Activated gamma-delta T cell treated with Interleukin-2 at 50 U/mL for 16 hours (primary cell): ENCODE data around the gene SCN9A.
"Not testable (repeated sequence)": the region's sequence is repeated elsewhere in the genome, so short reads cannot be mapped to it uniquely, and the experiment has no call there.

ENCODE experiments used
- DNase-seq: peaks from one replicate; pipeline ENCODE4 v3.0.0-alpha.2; 2020

SCN9A gene

DNA sequence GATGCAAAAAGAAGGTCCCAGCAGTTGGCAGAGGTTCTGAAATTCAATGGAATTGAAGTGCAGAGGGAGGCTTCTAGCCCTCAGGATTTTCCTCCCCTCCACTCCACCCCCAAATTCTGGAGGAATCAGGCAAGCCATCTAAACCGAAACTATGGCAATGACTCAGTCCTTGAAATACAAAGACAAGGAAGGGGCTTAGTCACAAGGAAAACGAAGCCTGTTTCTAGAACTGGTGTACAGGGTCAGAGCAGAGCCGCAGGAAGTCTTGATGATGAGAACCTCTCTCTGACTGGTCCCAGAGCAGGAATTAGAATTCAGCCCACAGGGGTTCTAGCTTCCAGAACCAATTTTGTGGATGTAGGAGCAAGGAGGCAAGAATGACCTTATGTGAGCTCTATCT lies 136.2 kb downstream of the SCN9A start:
- no peak for DNase-seq

DNA sequence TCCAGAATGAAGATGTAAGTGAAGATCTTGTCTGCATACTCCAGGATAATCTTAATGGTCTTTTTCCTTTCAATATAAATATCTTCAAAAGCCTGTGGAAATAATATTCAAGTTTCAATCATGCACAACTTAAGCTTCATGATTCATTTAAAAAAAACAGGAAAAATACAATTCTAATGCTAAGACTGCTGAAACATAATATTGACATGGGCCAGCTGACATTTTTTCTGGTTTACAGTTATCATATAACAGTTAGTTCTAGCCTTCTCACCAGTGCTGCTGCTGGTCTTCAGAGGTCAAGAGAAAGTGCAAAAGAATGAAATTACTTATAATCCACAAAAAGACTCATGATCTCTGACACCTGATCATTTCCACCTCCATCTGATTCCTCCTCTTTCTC lies 137.6 kb downstream of the SCN9A start:
- DNase-seq = no peak

DNA sequence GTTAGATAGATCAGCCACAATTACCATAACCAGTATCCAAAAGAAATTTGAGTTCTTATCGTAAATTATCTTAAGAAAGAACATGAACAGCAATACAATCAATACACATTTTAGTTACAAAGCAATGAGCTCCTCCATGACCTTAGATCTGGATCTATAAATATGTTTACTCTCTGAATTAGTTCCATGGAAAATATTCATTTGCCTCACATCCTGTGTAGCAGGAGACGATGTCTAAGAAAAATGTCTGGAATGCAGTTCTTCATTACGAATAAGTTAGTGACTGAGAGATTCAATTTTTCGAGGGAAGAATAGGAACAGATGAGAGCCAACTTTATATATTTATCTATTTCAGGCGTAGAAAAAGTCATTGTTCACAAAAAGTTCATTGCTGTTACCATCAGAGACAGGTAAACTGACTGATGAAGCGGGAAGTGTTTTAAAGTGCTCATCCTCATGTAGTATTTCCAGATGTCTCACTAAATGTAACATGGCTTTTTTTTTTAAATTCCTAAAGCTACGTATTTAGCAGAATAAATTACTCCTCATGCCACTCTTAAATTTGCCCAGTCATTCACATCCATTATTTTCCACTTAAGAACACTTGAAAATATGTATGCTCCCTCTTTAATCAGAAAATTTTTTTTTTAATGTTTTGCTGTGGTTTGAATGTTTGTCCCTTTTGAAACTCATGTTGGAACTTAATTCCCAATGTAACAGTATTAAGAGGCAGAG lies 141.5 kb downstream of the SCN9A start:
- DNase-seq = no peak

DNA sequence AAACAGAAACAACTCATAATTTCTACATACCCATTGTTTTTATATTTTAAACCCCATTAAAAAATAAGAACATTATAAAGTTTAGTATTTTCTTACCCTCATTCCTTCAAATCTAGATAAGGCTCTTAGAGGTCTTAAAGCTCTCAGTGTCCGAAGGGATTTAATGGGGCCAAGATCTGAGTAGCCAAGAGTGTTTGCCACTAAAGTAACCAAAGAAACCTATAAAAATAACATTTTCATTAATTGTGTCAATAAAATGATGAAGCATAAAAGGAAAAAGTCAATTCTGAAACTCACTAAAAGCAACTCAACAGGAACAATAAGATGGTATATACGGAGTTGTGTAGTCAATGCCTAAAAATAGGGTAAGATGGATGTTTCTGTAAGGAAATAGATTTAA lies 142.5 kb downstream of the SCN9A start:
- no peak for DNase-seq

DNA sequence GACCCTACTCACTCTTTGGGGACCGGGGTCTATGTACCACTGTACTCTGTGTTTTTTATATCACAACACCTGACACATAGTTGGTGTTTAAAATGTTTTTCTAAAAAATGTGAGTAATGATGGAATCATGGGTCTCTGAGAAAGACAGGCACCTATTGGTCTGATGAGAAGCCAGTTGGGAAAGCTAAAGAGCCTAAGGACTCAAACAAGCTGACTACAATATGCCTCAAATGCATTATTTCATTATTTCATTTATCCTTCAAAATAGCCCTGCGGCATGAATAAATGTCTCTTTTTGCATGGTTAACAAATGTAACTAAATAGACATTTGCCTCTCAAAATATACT lies 145.0 kb downstream of the SCN9A start:
- DNase-seq = no peak

DNA sequence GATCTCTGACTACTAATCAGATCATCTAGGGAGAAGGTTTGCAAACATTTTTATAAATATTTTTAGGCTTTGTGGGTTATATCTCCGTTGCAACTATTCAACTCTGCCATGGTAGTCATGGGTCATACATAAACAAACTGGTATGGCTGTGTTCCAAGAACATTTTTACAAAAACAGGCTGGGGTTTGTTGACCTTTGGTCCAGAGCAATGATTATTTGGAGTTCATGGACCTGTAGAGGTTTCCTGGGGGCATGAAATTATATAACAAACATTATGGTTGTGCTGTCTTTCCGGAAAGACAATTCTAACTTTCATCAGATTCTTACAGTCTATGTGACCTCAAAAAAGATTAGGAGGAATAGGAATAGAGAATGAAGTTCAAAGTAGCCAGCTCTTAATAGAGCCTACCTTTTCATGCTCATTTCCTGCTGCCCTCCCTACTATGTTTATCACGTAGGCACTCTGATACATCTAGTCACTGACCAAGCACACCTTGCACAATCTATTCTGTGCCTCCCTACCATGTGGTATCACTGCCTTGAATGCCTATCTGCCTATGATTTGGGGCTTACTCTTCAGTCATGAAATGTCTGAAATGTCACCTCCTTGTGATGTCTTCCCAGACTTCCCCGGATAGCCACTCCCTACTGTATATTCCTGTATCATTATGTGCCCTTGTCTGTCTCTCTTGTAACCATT lies 145.6 kb downstream of the SCN9A start:
- no peak for DNase-seq

DNA sequence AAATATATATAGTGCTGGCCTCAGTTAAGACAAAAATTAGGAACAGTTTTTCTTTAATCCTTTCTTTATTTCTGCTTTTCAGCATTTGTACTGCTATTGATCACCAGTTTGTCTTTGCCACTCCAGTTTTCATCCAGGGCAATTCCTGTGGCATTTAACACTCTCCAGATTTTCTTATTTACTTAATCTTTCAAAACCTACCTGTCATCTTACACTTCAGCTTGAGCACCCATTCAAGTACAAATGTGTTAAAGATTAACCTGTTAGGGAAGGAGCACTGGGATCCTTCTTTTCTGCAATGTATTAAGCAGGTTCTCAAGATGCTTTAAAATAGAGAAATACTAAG lies 146.1 kb downstream of the SCN9A start:
- DNase-seq = no peak

DNA sequence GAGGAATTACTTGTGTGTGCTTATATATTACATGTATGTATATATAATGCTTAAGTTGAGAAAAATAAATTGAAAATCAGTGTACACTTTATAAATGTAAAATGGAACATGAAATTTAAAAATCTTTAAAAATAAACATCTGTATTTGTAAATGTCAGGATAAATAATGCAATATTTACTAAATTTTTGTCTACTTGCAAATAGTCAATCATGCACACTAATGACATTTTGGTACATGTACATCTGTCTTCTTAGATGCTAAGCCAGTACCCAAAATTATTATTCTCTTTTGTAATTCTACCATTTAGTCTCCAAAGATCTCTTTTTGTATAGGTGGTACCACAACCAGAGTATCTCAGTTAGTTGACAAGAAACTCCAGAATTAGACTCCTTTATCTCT lies 151.5 kb downstream of the SCN9A start:
- no peak for DNase-seq

DNA sequence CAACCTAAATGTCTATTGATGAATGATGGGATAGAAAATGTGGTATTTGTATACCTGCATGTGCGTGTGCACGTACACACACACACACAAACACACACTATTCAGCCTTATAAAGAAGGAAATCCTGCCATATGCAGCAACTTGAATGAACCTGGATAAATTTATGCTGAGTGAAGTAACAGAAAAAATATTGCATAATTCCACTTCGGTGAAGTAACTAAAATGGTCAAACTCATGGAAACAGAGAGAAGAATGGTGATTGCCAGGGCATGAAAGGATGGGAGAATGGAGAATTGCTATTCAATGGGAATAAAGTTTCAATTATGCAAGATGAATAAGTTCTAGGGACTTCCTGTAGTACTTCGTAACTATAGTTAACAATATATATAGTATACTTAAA lies 152.4 kb downstream of the SCN9A start:
- DNase-seq = no peak

DNA sequence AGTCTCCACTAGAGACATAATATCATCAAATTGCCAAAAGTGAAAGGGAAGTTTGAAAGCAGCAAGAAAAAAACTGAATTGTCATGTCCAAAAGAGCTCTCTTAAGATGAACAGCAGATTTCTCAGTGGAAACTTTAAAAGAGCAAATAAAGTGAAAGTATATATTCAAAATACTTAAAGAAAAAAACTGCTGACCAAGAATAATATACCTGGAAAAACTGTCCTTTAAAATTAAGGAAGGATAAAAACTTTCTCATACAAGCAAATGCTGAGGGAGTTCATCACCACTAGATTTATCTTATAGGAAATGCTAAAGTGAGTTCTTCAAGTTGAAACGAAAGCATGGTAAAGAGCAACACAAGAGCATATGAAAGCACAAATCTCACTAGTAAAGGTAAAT lies 164.7 kb downstream of the SCN9A start:
- no peak for DNase-seq

DNA sequence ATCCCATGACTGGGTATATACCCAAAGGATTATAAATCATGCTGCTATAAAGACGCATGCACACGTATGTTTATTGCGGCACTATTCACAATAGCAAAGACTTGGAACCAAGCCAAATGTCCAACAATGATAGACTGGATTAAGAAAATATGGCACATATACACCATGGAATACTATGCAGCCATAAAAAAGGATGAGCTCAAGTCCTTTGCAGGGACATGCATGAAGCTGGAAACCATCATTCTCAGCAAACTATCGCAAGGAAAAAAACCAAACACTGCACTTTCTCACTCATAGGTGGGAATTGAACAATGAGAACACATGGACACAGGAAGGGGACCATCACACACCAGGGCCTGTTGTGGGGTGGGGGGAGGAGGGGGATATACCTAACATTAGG lies 165.8 kb downstream of the SCN9A start:
- DNase-seq = not testable (repeated sequence)

DNA sequence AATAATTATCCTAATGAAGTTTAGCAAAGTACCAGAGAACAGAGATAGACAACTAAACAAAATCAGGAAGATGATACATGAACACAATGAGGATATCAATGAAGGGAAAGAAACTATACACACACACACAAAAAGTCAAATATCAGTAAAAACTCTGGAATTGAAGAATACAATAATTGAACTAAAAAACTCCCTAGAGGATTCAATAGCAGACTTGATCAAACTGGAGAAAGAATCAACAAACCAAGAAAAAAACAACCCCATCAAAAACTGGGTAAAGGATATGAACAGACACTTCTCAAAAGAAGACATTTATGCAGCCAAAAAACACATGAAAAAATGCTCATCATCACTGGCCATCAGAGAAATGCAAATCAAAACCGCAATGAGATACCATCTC lies 166.4 kb downstream of the SCN9A start:
- DNase-seq = not testable (repeated sequence)

DNA sequence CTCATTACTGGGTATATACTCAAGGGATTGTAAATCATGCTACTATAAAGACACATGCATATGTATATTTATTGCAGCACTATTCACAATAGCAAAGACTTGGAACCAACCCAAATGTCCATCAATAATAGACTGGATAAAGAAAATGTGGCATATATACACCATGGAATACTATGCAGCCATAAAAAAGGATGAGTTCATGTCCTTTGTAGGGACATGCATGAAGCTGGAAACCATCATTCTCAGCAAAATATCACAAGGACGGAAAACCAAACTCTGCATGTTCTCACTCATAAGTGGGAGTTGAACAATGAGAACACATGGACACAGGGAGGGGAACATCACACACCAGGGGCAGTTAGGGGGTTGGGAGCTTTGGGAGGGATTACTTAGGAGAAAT lies 169.6 kb downstream of the SCN9A start:
- not testable (repeated sequence) for DNase-seq

DNA sequence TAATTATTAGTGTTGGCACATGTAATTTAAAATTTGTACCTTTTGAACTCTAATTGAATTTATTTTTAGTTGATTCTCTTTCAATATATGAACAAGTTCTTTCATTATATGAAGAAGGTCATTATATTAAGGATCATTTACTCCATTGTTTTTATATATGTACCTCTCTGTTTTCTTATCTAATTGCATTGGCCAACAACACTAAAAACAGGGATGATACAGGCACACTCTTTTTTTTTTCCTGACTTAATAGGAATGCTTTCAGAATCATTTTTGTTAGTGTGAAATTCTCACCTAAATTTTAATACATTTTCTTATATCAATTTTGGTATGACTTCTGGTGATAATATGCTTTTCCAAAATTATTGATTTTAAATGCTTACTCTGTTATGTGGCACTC lies 173.0 kb downstream of the SCN9A start:
- no peak for DNase-seq

DNA sequence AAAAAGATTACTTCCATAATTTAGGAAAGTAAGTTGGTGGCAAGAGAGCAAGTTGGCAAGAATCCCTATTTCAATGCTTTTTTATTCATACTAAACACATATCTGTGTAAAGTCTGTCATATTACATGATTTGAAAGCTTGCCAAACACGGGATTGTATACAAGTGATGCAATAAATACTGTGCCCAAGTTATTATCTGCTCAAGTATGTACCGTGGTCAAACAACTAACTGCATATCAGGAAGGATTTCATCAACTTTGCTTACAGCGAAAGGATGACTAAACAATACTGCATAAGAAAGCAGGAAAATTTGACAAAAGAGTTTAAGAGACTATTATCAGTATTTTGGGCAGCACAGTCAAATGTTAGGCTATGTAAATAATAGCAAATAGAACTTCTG lies 178.3 kb downstream of the SCN9A start:
- DNase-seq = no peak

DNA sequence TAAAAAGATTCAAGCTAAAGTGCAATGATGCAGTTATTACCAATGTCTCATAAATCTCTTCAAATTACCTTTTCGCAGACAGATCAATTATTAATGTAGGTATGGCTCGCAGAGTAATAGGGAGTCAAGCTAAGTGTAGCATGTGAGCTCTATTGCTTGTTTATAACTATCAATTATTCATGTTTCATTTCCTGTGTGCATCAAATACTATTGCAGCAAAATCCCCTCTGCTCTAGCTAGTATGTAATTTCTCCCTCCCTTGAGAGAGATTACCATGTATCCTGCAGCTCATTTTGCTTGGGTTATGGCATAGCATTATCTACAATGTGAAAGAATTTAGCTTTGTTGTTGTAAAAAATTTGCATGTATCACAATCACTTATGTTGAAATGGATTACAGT lies 182.3 kb downstream of the SCN9A start:
- DNase-seq = no peak

DNA sequence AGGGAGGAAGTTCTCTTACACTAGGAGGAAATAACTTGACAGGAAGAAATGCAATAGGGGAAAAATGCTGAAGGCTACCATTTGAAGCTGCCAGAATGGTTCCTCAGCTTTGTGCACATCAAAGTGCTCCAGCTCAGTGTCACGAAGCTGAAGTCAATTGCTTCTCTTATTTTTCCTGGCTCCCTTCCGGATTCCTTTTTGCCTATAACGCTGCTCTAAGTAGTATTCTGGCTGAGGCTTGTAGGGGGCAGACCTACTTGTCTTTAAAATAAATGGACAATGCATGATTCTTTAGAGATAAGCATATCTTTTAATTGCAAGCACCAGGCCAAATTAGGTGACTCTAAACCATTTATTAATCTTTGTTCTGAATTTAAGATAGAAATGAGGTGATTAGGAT lies 187.7 kb downstream of the SCN9A start:
- no peak for DNase-seq

DNA sequence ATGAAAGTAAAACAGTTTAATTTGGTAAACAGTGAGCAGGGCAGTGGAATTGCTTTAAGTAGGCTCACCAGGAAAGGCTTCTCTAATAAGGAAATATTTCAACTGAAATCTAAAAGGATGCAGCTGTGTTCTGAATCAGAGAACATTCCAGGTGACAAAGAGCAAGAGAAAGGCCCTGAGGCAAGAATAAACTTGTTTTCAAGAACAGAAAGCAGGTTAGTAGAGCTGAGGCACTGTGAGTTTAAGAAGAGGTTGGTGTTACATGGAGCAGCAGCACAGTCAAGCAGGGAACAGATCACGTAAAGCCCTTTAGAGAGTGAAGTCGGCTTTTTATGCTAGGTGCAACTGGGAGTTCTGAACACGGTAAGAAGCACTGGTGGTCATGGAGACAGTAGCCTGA lies 191.0 kb downstream of the SCN9A start:
- DNase-seq = no peak

DNA sequence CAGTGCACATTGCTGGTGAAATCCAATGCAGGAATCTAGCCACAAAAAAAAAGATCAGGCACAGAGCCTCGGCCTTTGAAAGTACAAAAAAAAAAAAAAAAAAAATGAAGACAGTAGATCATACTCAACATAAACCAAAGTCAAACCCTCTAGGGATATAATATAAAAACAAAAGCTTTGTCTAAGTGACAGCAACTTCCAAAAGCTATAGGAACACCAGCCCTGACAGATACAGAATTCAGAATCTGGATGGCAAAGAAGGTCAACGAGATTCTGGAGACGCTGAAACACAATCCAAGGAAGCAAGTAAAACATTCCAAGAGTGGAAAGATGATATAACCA lies 194.0 kb downstream of the SCN9A start:
- no peak for DNase-seq

DNA sequence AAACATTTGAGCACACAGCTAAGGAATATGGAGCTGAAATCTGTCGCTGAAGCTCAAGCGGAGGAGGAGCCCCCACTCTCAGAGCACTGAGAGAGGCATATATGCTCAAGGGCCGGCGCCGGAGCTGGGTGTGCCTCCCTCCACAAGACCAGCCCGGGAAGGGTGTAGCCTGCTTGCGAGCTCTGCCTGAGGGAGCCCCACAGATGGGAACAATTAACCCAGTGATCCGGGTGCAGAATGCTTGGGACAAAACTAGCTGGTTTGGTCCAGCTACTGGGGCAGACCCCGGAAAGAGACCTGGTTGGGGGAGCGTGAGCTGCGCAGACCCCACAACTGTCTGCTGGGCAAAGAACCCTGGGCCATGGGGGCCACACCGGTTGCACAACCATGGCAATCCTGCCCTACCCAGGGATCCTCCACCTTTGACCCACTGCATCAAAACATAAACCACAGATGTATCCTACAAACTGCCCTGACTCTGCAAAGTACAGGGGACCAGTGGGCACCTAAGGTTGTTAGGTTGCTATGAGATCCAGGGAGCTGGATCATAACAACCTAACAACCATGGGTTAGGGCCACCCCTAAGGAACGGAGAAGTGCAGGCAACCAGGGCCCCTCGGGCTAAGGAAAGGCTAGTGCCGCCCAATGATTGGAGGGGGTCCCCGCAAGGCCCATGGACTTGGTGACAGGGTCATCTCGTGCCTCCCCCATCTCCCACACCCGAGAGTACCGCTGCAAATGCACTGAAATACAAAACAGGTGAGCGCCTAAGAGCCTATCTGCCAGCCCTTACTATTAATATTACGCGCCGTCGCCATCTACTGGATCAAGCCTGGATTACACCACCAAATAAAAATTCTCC lies 194.6 kb downstream of the SCN9A start:
- DNase-seq = no peak

DNA sequence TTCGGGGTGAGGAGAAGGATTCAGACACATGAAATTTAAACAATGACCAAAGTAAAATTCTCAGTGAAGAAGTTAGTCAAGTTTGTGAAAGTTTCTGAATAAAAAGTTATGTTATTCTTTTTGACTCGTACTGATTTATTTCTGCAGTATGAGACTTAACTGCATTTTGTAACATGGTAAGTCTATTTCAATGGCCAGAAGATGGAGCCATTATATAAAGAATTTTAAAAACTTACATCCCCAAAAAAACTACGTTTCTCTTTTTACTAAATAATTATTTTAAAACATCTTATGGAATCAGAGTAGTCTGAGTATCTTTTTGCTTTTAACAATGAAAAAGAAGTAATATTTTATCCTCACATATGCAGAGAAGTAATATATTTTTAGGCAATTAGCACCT lies 196.5 kb downstream of the SCN9A start:
- no peak for DNase-seq

DNA sequence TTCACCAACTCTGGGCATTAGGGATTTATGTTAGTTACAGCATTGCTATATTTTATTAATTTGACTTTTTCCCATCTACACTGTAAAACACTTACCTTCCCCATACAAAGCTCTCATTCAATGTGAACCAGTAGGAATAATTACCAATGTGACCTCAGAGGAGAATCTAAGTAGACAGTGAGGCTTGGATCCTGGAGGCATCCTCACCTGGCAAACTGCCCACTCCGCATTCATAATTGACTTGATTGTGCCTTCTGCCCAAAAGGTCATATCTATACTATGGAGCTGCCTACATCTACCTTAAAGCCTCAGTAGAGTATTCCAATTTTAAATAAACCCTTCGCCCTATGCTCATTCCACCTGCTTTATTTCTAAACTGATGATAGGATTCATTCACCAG lies 202.5 kb downstream of the SCN9A start:
- no peak for DNase-seq

DNA sequence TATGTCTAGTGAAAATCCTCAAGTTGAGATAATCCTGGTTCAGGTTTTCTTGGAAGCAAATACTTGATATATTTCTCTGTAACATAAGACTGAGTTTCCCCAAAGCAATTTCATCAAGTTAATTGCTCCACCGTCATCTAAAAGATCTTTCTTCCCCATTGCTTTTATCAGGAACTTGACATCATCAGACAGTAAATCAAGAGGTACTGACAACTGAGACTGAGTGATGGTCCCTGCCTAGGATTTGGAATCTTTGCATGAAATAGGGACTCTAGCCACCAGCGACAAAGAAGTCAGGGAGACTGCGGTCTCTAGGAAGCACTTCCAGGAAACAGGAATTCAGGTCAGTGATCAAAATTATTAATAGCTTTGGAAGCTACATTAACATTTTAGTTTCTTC lies 204.5 kb downstream of the SCN9A start:
- no peak for DNase-seq

DNA sequence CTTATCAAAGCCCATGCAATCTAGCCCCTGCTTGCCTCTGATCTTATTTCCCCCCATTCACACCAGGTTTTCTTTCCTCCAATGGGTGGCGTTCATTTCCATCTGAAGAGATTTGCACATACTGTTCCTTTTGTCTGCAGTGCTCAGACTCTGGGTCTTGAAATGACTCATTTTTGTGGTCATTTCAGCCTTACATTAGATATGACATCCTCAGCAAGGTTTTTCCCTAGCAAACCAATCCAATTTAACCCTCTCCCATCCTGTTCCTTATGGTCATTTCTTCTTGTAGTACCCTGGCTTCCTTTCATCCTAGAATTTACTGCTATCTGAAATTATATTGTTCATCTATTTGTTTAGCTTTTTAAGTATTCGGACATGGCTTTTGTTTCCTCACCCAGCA lies 205.4 kb downstream of the SCN9A start:
- no peak for DNase-seq
